HL-60 (cell line): Measurements from ENCODE around the gene MYLK4.
A peak's percentile ranks its signal among the peaks of the same experiment; 100 is the strongest.

Experiments
- DNase-seq, 2 experiments: peaks; one replicate each; pipeline ENCODE4 v3.0.0-alpha.2; 2010 to 2020; ENCODE audit warnings: low read depth in 1 of 2, low spot score in 1 of 2
- H3K27ac ChIP-seq: fragments of 250-450 bp; sonication (Bioruptor Pico); replicated peaks from 2 replicates; pipeline ENCODE4 v1.5.1; 2020; ENCODE audit warnings: mild to moderate bottlenecking, moderate library complexity
- H3K27me3 ChIP-seq: fragments of 250-450 bp; sonication (Bioruptor Pico); 2 replicates; pipeline ENCODE4 v1.5.1; 2021; ENCODE audit warnings: mild to moderate bottlenecking, moderate library complexity; ENCODE audit not compliant: insufficient read depth, poor library complexity, severe bottlenecking
- H3K4me3 ChIP-seq: replicated peaks from 2 replicates; pipeline ENCODE4 v1.5.1; 2011; ENCODE audit warnings: mild to moderate bottlenecking, control low read depth, low read length; ENCODE audit not compliant: insufficient read depth
- CTCF ChIP-seq: IDR thresholded peaks from one replicate; pipeline ENCODE4 v1.5.1; 2011; ENCODE audit warnings: low read length, control low read depth, inconsistent platforms; ENCODE audit not compliant: insufficient read depth
- GABPA ChIP-seq: IDR thresholded peaks from 2 replicates; pipeline ENCODE4 v1.6.1; 2012; ENCODE audit warnings: low read depth
- POLR2AphosphoS5 ChIP-seq: IDR thresholded peaks from 2 replicates; pipeline ENCODE4 v1.6.1; 2012; ENCODE audit warnings: low read depth
- REST ChIP-seq: IDR thresholded peaks from 2 replicates; pipeline ENCODE4 v1.6.1; 2012; ENCODE audit warnings: low read depth; ENCODE audit not compliant: insufficient replicate concordance
- SPI1 ChIP-seq: IDR thresholded peaks from 2 replicates; pipeline ENCODE4 v1.6.1; 2012; ENCODE audit warnings: low read depth, mild to moderate bottlenecking, borderline replicate concordance

MYLK4 gene

GRCh38 chr6:2760882-2761842, 10.4 kb upstream of the MYLK4 start:
- Histone ChIP-seq H3K27me3 (no peaks in the 10 kb centered on the region), H3K27ac (no peak overlapping the region), H3K4me3 (no peak overlapping the region)
- TF ChIP-seq REST (no peak), CTCF (peak; percentile 30), SPI1 (no peak)
- DNase-seq, result no peak

- H3K4me3 ChIP-seq, result no peak overlapping the region
- H3K27me3 ChIP-seq, result no peaks in the 10 kb centered on the region
- DNase-seq, result no peak
- H3K27ac ChIP-seq, result no peak overlapping the region
- TF ChIP-seq POLR2AphosphoS5 (no peak), SPI1 (no peak), GABPA (no peak), REST (no peak), CTCF (no peak)
These were observed 8.3 kb upstream of the MYLK4 start for GRCh38 chr6:2758980-2759379.

- no peak overlapping the region for H3K27ac ChIP-seq
These were observed 6.0 kb upstream of the MYLK4 start for GRCh38 chr6:2756687-2757224.

GRCh38 chr6:2756241-2756640, 5.5 kb upstream of the MYLK4 start:
- Histone ChIP-seq H3K27me3 (no peaks in the 10 kb centered on the region), H3K4me3 (no peak overlapping the region), H3K27ac (no peak overlapping the region)
- DNase-seq, result no peak
- TF ChIP-seq POLR2AphosphoS5, result no peak
- TF ChIP-seq SPI1, result no peak

More at GRCh38 chr6:2756687-2757224, 6.0 kb upstream of the MYLK4 start:
- no peak for DNase-seq
- no peak overlapping the region for H3K4me3 ChIP-seq
- H3K27me3 ChIP-seq, result no peaks in the 10 kb centered on the region
- no peak for TF ChIP-seq SPI1
